Measurements from ENCODE around the gene ETV3. TPM values are rescaled to one million over a fixed set of nuclear protein-coding genes. Genes with fewer than 3 reads are reported as not detected.

The ETV3 gene
- total RNA-seq, 1 experiment from 2014 or later, result 21.2 TPM

DNA sequence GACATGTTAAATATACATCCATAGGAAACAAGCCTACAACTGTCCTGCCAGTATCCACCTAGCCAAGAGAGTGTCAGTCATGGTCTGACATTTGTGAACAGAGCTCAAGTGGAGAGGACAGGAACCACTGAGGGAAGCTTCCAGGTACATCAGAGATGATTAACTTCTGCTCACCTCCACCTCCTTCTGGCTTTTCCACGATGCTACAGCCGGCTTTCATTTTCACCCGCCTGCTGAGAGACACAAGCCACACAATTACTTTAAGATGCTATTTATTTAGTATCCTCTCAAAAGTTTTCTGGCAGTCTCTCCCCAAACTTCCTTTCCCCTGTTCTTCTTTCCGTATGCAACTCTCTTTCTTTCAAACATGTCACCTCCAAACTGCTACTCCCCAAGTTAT, 2.1 kb downstream of the ETV3 start:
- TF ChIP-seq YY1 (IDR thresholded peaks at IDR 0.05; ENCODE audit: extremely low read depth, insufficient replicate concordance, low read depth, low read length) (no peak), CTCF (IDR thresholded peaks at IDR 0.05 in 2 of 3, conservative IDR thresholded peaks at IDR 0.05 in 1 of 3; ENCODE audit: borderline replicate concordance in 1 of 3, insufficient read depth in 1 of 3, low read depth in 2 of 3, low read length in 2 of 3) (peak; percentile 3 to 43 (median 22); a peak in 2 of 6 replicates)
- H3K4me1 ChIP-seq (ENCODE audit: control insufficient read depth in 1 of 2, insufficient read depth in 2 of 2, low read length in 2 of 2), result peaks cover 13 to 25% of the 10 kb centered on the region in 2 experiments
- H3K36me3 ChIP-seq (ENCODE audit: control insufficient read depth in 1 of 2, insufficient read depth in 2 of 2, low read length in 2 of 2), result peaks cover 33 to 43% of the 10 kb centered on the region in 2 experiments
- peak overlapping the region in 1 of 2 experiments; percentile 94; a peak in 2 of 4 replicates for H3K4me3 ChIP-seq (replicated peaks in 1 of 2; ENCODE audit: low read depth in 1 of 2, low read length in 2 of 2)
- H4K20me1 ChIP-seq (ENCODE audit: insufficient read depth), result peaks cover 7% of the 10 kb centered on the region; the same call in 1 of the 2 replicates
- H3K9me3 ChIP-seq (ENCODE audit: control insufficient read depth in 1 of 2, insufficient read depth in 1 of 2, low read depth in 1 of 2, low read length in 2 of 2), result no peaks in the 10 kb centered on the region
- ChIA-PET RAD21 (ENCODE audit: low non-redundant PET in 1 of 2, low total read pairs in 2 of 2, uncharacterized antibody in 2 of 2, unreplicated experiment in 2 of 2) (no interaction called here), CTCF (interaction anchor here (0.7 to 2.3 kb wide), 6 partner anchors 12 to 62 kb away, joined by 3 to 12 read pairs (median 4); no protein-coding TSS in a partner anchor), POLR2A (no interaction called here)
- no peak overlapping the region for H3K27ac ChIP-seq (ENCODE audit: low read depth, low read length)
- DNase-seq (ENCODE audit: low read depth, low spot score) (no peak), ATAC-seq (no peak)
- 0 out of 2 replicates have a peak overlapping the region, but pooled peaks have one; percentile 84 for H3K9ac ChIP-seq (ENCODE audit: low read length)
- H2AFZ ChIP-seq (ENCODE audit: low read depth, low read length, poor library complexity, severe bottlenecking), result no peak overlapping the region
- no peaks in the 10 kb centered on the region for H3K9me2 ChIP-seq (ENCODE audit: insufficient read depth)
- no TSS peak for BruUV-seq (replicated peaks)
- H3K4me2 ChIP-seq (ENCODE audit: low read length), result peak overlapping the region; percentile 90
- H3K79me2 ChIP-seq (ENCODE audit: insufficient read depth, low read length), result peaks cover 46% of the 10 kb centered on the region
- intact Hi-C loops (cut with micrococcal nuclease), result loop anchor here (5.0 kb wide), 1 partner anchor 44 kb away; no protein-coding TSS in a partner anchor
- H3K27me3 ChIP-seq (ENCODE audit: insufficient read depth, low read length), result no peaks in the 10 kb centered on the region

DNA sequence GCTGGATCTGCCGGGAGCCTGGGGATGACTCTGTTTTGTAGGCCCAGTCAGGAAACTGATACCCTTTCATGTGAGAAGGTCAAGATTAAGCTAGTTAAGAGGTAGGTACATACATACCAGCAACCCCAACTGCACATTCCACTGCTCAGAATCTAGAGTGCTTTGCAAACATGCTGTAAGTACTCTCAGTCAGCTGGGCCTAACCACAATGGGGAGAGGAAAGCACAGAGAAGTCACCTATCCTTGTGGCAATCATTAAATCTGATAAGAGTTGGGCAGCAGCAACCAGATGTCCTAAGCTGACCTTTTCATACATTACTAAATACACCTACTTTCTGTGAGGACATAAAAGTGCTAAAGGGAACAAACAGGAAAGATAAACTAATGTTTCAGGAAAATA, 2.5 kb downstream of the ETV3 start:
- ATAC-seq, result no peak
- Histone ChIP-seq H3K79me2 (ENCODE audit: insufficient read depth, low read length) (peaks cover 46% of the 10 kb centered on the region), H3K36me3 (ENCODE audit: control insufficient read depth in 1 of 2, insufficient read depth in 2 of 2, low read length in 2 of 2) (peaks cover 38 to 44% of the 10 kb centered on the region in 2 experiments), H2AFZ (ENCODE audit: low read depth, low read length, poor library complexity, severe bottlenecking) (no peak overlapping the region), H4K20me1 (ENCODE audit: insufficient read depth) (peaks cover 7% of the 10 kb centered on the region; the same call in 1 of the 2 replicates), H3K4me2 (ENCODE audit: low read length) (peak overlapping the region; percentile 90; the same call in 1 of the 2 replicates), H3K27me3 (ENCODE audit: insufficient read depth, low read length) (no peaks in the 10 kb centered on the region), H3K9me3 (ENCODE audit: control insufficient read depth in 1 of 2, insufficient read depth in 1 of 2, low read depth in 1 of 2, low read length in 2 of 2) (no peaks in the 10 kb centered on the region), H3K4me1 (ENCODE audit: control insufficient read depth in 1 of 2, insufficient read depth in 2 of 2, low read length in 2 of 2) (peaks cover 13 to 25% of the 10 kb centered on the region in 2 experiments), H3K4me3 (replicated peaks in 1 of 2; ENCODE audit: low read depth in 1 of 2, low read length in 2 of 2) (no peak overlapping the region), H3K9me2 (ENCODE audit: insufficient read depth) (no peaks in the 10 kb centered on the region), H3K27ac (ENCODE audit: low read depth, low read length) (no peak overlapping the region), H3K9ac (ENCODE audit: low read length) (no peak overlapping the region)
- intact Hi-C loops (cut with micrococcal nuclease), result loop anchor here (5.0 kb wide), 1 partner anchor 43 kb away; no protein-coding TSS in a partner anchor
- ChIA-PET RAD21 (ENCODE audit: low non-redundant PET in 1 of 2, low total read pairs in 2 of 2, uncharacterized antibody in 2 of 2, unreplicated experiment in 2 of 2) (no interaction called here), POLR2A (no interaction called here), CTCF (interaction anchor here (0.7 to 2.3 kb wide), 6 partner anchors 12 to 62 kb away, joined by 3 to 12 read pairs (median 4); no protein-coding TSS in a partner anchor)
- DNase-seq (ENCODE audit: low read depth, low spot score), result no peak
- no TSS peak for BruUV-seq (replicated peaks)
- TF ChIP-seq, protein P1, sequence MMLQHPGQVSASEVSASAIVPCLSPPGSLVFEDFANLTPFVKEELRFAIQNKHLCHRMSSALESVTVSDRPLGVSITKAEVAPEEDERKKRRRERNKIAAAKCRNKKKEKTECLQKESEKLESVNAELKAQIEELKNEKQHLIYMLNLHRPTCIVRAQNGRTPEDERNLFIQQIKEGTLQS (IDR thresholded peaks at IDR 0.05), result no peak
- TF ChIP-seq TCF7L2 (IDR thresholded peaks at IDR 0.05; ENCODE audit: borderline replicate concordance, extremely low read depth, insufficient read depth, insufficient read length) (no peak), POLR2AphosphoS5 (IDR thresholded peaks at IDR 0.05; ENCODE audit: low read depth, low read length) (no peak), CTCF (IDR thresholded peaks at IDR 0.05 in 2 of 3, conservative IDR thresholded peaks at IDR 0.05 in 1 of 3; ENCODE audit: borderline replicate concordance in 1 of 3, insufficient read depth in 1 of 3, low read depth in 2 of 3, low read length in 2 of 3) (no peak), ZNF274 (IDR thresholded peaks at IDR 0.05; ENCODE audit: low read depth, low read length) (no peak), SIN3A (IDR thresholded peaks at IDR 0.05; ENCODE audit: low read depth) (no peak), ELF1 (IDR thresholded peaks at IDR 0.05; ENCODE audit: borderline replicate concordance, low read depth) (no peak)
